Esophagus squamous epithelium (tissue), 5 donors: ENCODE measurements around the gene SCYGR2. TPM values are rescaled to one million over a fixed set of nuclear protein-coding genes. Genes with fewer than 3 reads are reported as not detected.

ENCODE experiments used
- DNase-seq: peaks from one replicate; lab custom pipeline; 2025; lab: John Stamatoyannopoulos, UW
- H3K27ac ChIP-seq, 4 donors: fragments of 200-600 bp; sonication (generic); one replicate each; pipeline ENCODE4 v1.5.1; 2016 to 2019; ENCODE audit warnings: mild to moderate bottlenecking in 1 of 4
- H3K27me3 ChIP-seq, 4 donors: fragments of 200-600 bp; sonication (generic); 1 replicate in 3 of 4; 2 replicates in 1 of 4; pipeline versions ENCODE4 v1.5.1 to v1.6.0; 2017 to 2021; ENCODE audit warnings: antibody characterized with exemption in 1 of 4
- H3K36me3 ChIP-seq, 3 donors: fragments of 200-600 bp; sonication (generic); one replicate each; pipeline ENCODE4 v1.5.1; 2016 to 2019
- H3K4me1 ChIP-seq, 3 donors: fragments of 200-600 bp; sonication (generic); one replicate each; pipeline ENCODE4 v1.5.1; 2017 to 2019
- H3K4me3 ChIP-seq, 4 donors: fragments of 200-600 bp; sonication (generic); 1 replicate in 3 of 4; 2 replicates in 1 of 4; pipeline ENCODE4 v1.5.1; 2016 to 2019; ENCODE audit warnings: mild to moderate bottlenecking in 2 of 4, moderate library complexity in 1 of 4
- H3K9me3 ChIP-seq, 3 donors: fragments of 200-600 bp; sonication (generic); one replicate each; pipeline ENCODE4 v1.5.1; 2016 to 2019
- CTCF ChIP-seq, 6 experiments: fragments of 450-650 bp in 4 of 6; fragments of 200-600 bp in 2 of 6; sonication (generic) in 2 of 6; IDR thresholded peaks; one replicate each; pipeline ENCODE4 v1.5.1; 2016 to 2019; ENCODE audit warnings: antibody characterized with exemption in 6 of 6, mild to moderate bottlenecking in 4 of 6, moderate library complexity in 4 of 6
- POLR2A ChIP-seq, 4 donors: fragments of 450-650 bp; IDR thresholded peaks; one replicate each; pipeline ENCODE4 v1.6.1; 2017; ENCODE audit warnings: antibody characterized with exemption in 4 of 4, mild to moderate bottlenecking in 4 of 4, moderate library complexity in 3 of 4
- WGBS, 2 donors: methylation state at CpG; one replicate each; pipeline ENCODE4 v1.1.5; 2018; 5-methylcytosine and 5-hydroxymethylcytosine counted together
- intact Hi-C: fragments of 100-400 bp; cut with DNase I; formaldehyde crosslinking; loops from one replicate; pipeline ENCODE4 v1.15.0; 2022
- total RNA-seq, 4 donors: library from RNA; depleted of rRNA; stranded (reverse); fragments of >200 nt; gene quantifications; one replicate each; pipeline ENCODE4 v1.1.0, GENCODE V29; 2016
- donor health status: DM: yes; HTN: yes; CAD: no.

Gene SCYGR2
- total RNA-seq, 4 donors from 2014 or later, result not detected

- peaks cover 0 to 8% (median 0%) of the 10 kb centered on the region in 4 donors for H3K27me3 ChIP-seq
- no peak for DNase-seq
- H3K36me3 ChIP-seq, result no peaks in the 10 kb centered on the region
- WGBS, 2 donors, result 76 to 78% methylated on average over 3 of the region's 3 CpGs
- H3K4me3 ChIP-seq, result no peak overlapping the region
- no peaks in the 10 kb centered on the region for H3K9me3 ChIP-seq
- no peaks in the 10 kb centered on the region for H3K4me1 ChIP-seq
- no peak overlapping the region for H3K27ac ChIP-seq
- TF ChIP-seq POLR2A (IDR thresholded peaks at IDR 0.05) (no peak), CTCF (IDR thresholded peaks at IDR 0.05) (no peak)
- intact Hi-C loops, result no loop called here
Measured at GRCh38 chr2:227630322-227630721, 31.6 kb downstream of the SCYGR2 start.

- H3K27me3 ChIP-seq, result peaks cover 0 to 8% (median 0%) of the 10 kb centered on the region in 4 donors
- DNase-seq, result no peak
- H3K36me3 ChIP-seq, result no peaks in the 10 kb centered on the region
- WGBS, 2 donors, result 74 to 75% methylated on average over 6 of the region's 6 CpGs
- no peak for TF ChIP-seq POLR2A (IDR thresholded peaks at IDR 0.05)
- TF ChIP-seq CTCF (IDR thresholded peaks at IDR 0.05), result no peak
- H3K4me3 ChIP-seq, result no peak overlapping the region
- H3K9me3 ChIP-seq, result no peaks in the 10 kb centered on the region
- H3K27ac ChIP-seq, result no peak overlapping the region
- intact Hi-C loops, result no loop called here
- H3K4me1 ChIP-seq, result no peaks in the 10 kb centered on the region
Measured at GRCh38 chr2:227632827-227633226, 34.1 kb downstream of the SCYGR2 start.

GRCh38 chr2:227634201-227634600 is 35.5 kb downstream of the SCYGR2 start:
- no peak overlapping the region for H3K27ac ChIP-seq

GRCh38 chr2:227642656-227643055 is 44.0 kb downstream of the SCYGR2 start:
- H3K27me3 ChIP-seq, result no peaks in the 10 kb centered on the region
- H3K4me1 ChIP-seq, result no peaks in the 10 kb centered on the region
- no peak overlapping the region for H3K4me3 ChIP-seq
- no peak overlapping the region for H3K27ac ChIP-seq
- 23 to 24% methylated on average over 2 of the region's 2 CpGs for WGBS, 2 donors
- H3K9me3 ChIP-seq, result no peaks in the 10 kb centered on the region
- intact Hi-C loops, result no loop called here
- no peak for DNase-seq
- TF ChIP-seq CTCF (IDR thresholded peaks at IDR 0.05), result no peak
- TF ChIP-seq POLR2A (IDR thresholded peaks at IDR 0.05), result no peak
- no peaks in the 10 kb centered on the region for H3K36me3 ChIP-seq

More at GRCh38 chr2:227634201-227634600, 35.5 kb downstream of the SCYGR2 start:
- no peak for TF ChIP-seq CTCF (IDR thresholded peaks at IDR 0.05)
- no peak for TF ChIP-seq POLR2A (IDR thresholded peaks at IDR 0.05)
- Histone ChIP-seq H3K27me3 (peaks cover 0 to 4% (median 0%) of the 10 kb centered on the region in 4 donors), H3K4me1 (no peaks in the 10 kb centered on the region), H3K4me3 (no peak overlapping the region), H3K9me3 (no peaks in the 10 kb centered on the region), H3K36me3 (no peaks in the 10 kb centered on the region)
- intact Hi-C loops, result no loop called here
- WGBS, 2 donors, result 47 to 49% methylated on average over 3 of the region's 3 CpGs
- DNase-seq, result no peak

GRCh38 chr2:227643990-227644551 is 45.4 kb downstream of the SCYGR2 start:
- Histone ChIP-seq H3K9me3 (no peaks in the 10 kb centered on the region), H3K27me3 (no peaks in the 10 kb centered on the region), H3K36me3 (no peaks in the 10 kb centered on the region), H3K4me1 (no peaks in the 10 kb centered on the region), H3K27ac (no peak overlapping the region), H3K4me3 (no peak overlapping the region)
- WGBS, 2 donors, result 67 to 88% methylated on average over 4 of the region's 5 CpGs
- DNase-seq, result no peak
- TF ChIP-seq CTCF (IDR thresholded peaks at IDR 0.05), result no peak
- no peak for TF ChIP-seq POLR2A (IDR thresholded peaks at IDR 0.05)
- intact Hi-C loops, result no loop called here

Other genes with a start within 250 kb of the SCYGR2 start
- not detected for gene TM4SF20, start 219.6 kb upstream of the SCYGR2 start, total RNA-seq
- gene SCYGR1, start 210.9 kb upstream of the SCYGR2 start, total RNA-seq, result not detected
- 10 to 100 TPM; 31.3 to 78.4 (median 66.6) TPM for gene AGFG1, start 126.7 kb upstream of the SCYGR2 start, total RNA-seq
- not detected for gene SCYGR3, start 15.9 kb downstream of the SCYGR2 start, total RNA-seq
- not detected for gene SCYGR4, start 18.6 kb downstream of the SCYGR2 start, total RNA-seq
- gene SCYGR5, start 67.9 kb downstream of the SCYGR2 start, total RNA-seq, result not detected
- 1 to 10 TPM in 1 of 4 donors, under 1 TPM in 3; 0.42 to 1.1 (median 0.56) TPM for gene SLC19A3, start 119.1 kb downstream of the SCYGR2 start, total RNA-seq
- not detected for gene SCYGR6, start 125.9 kb downstream of the SCYGR2 start, total RNA-seq
- not detected for gene SCYGR7, start 129.4 kb downstream of the SCYGR2 start, total RNA-seq
- gene SCYGR8, start 147.0 kb downstream of the SCYGR2 start, total RNA-seq, result not detected
- gene CCL20, start 214.9 kb downstream of the SCYGR2 start, total RNA-seq, result 10 to 100 TPM in 2 of 4 donors, 1 to 10 TPM in 2; 1.9 to 57.2 (median 8.5) TPM